ENCODE data around the gene MYDGF. TPM values are rescaled to one million over a fixed set of nuclear protein-coding genes. Genes with fewer than 3 reads are reported as not detected.

Gene MYDGF
- total RNA-seq, 2 donors from 2014 or later = 26.3 to 36.6 TPM

DNA sequence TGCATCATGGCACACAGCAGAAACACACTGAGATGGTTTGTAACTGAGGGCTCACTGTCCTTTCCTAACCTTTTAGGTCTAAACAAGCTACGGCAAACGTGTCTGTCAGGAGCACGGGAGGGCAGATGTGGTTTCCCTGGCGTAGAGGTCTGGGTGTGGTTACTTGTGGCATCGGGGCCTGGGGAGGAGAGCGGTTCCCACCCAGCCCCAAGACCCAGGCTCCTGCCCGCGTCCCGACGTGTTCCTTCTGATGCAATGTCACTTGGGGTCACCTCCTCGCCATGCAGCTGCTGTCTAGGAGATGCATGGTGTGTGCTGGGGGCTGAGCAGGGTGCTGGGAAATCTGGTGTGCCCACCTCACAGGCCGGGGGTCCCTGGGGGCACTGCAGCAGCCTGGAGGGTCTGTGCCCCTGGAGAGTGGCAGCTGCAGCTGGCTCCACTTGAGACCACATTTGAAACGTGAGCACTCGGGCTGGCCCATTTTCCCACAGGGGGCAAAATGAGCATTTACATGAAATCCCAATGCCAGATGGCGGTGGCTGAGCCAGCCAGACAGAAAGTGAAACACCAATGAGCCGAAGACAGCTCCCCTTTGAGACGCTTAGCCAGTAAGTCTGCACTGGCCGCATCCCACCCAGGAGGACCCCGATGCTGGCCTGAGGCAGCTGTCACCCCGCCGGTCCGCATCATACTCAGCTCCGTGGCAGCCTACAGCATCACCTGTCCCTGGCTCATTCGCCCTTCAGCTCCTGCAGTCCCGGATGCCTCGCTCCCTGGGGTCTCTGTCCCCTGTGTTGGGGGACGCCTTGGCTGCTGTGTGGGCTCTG is 22.3 kb upstream of the MYDGF start:
- no peak overlapping the region for H3K4me3 ChIP-seq
- peaks cover 89% of the 10 kb centered on the region for H3K36me3 ChIP-seq

DNA sequence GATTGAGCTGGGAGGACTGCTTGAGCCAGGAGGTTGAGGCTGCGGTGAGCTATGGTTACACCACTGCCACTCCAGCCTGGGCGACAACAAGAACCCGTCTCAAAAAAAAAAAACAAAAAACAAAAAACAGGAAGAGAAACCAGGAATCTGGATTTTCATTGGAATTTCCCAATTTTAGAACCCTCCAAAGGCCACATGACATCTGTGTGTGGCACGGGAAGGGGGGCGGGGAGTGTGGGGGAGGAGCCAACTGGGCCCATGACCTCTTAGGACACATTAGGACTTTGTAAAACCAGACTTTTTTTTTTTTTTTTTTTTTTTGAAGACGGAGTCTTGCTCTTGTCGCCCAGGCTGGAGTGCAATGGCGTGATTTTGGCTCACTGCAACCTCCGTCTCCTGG is 21.2 kb upstream of the MYDGF start:
- peaks cover 0 to 29% of the 10 kb centered on the region in 2 donors for H3K4me1 ChIP-seq
- H3K27ac ChIP-seq = no peak overlapping the region
- DNase-seq (ENCODE audit: low spot score) = peak; percentile 67
- no peaks in the 10 kb centered on the region for H3K9me3 ChIP-seq
- H3K36me3 ChIP-seq = peaks cover 89% of the 10 kb centered on the region
- no peak overlapping the region for H3K4me3 ChIP-seq
- TF ChIP-seq CTCF (IDR thresholded peaks at IDR 0.05) = no peak
- no peaks in the 10 kb centered on the region for H3K27me3 ChIP-seq

More for the DNA sequence above, 22.3 kb upstream of the MYDGF start:
- no peak for TF ChIP-seq CTCF (IDR thresholded peaks at IDR 0.05)
- Histone ChIP-seq H3K9me3 (no peaks in the 10 kb centered on the region), H3K27me3 (no peaks in the 10 kb centered on the region), H3K4me1 (peaks cover 0 to 22% of the 10 kb centered on the region in 2 donors), H3K27ac (no peak overlapping the region)
- DNase-seq (ENCODE audit: low spot score) = no peak

GRCh38 chr19:4690361-4690760 is 20.2 kb upstream of the MYDGF start:
- Histone ChIP-seq H3K27ac (no peak overlapping the region), H3K27me3 (no peaks in the 10 kb centered on the region), H3K4me1 (peaks cover 0 to 28% of the 10 kb centered on the region in 2 donors), H3K9me3 (no peaks in the 10 kb centered on the region), H3K36me3 (peaks cover 88% of the 10 kb centered on the region), H3K4me3 (no peak overlapping the region)
- no peak for DNase-seq (ENCODE audit: low spot score)
- TF ChIP-seq CTCF (IDR thresholded peaks at IDR 0.05) = no peak

- Histone ChIP-seq H3K27me3 (no peaks in the 10 kb centered on the region), H3K9me3 (no peaks in the 10 kb centered on the region), H3K4me1 (peaks cover 0 to 23% of the 10 kb centered on the region in 2 donors), H3K4me3 (no peak overlapping the region), H3K36me3 (peaks cover 88% of the 10 kb centered on the region), H3K27ac (no peak overlapping the region)
- no peak for DNase-seq (ENCODE audit: low spot score)
- TF ChIP-seq CTCF (IDR thresholded peaks at IDR 0.05) = no peak
These were observed 19.3 kb upstream of the MYDGF start for GRCh38 chr19:4689403-4689802.

GRCh38 chr19:4688587-4688986 is 18.4 kb upstream of the MYDGF start:
- DNase-seq (ENCODE audit: low spot score) = no peak
- H3K9me3 ChIP-seq = no peaks in the 10 kb centered on the region

More at GRCh38 chr19:4688587-4688986, 18.4 kb upstream of the MYDGF start:
- TF ChIP-seq CTCF (IDR thresholded peaks at IDR 0.05) = no peak
- peaks cover 0 to 16% of the 10 kb centered on the region in 2 donors for H3K4me1 ChIP-seq
- H3K27ac ChIP-seq = no peak overlapping the region
- no peak overlapping the region for H3K4me3 ChIP-seq
- H3K36me3 ChIP-seq = peaks cover 88% of the 10 kb centered on the region
- H3K27me3 ChIP-seq = no peaks in the 10 kb centered on the region

Data from right atrium auricular region (tissue), 2 donors.